ENCODE data around the gene ZBTB43.
A peak's percentile ranks its signal among the peaks of the same experiment; 100 is the strongest.

ZBTB43 gene

DNA sequence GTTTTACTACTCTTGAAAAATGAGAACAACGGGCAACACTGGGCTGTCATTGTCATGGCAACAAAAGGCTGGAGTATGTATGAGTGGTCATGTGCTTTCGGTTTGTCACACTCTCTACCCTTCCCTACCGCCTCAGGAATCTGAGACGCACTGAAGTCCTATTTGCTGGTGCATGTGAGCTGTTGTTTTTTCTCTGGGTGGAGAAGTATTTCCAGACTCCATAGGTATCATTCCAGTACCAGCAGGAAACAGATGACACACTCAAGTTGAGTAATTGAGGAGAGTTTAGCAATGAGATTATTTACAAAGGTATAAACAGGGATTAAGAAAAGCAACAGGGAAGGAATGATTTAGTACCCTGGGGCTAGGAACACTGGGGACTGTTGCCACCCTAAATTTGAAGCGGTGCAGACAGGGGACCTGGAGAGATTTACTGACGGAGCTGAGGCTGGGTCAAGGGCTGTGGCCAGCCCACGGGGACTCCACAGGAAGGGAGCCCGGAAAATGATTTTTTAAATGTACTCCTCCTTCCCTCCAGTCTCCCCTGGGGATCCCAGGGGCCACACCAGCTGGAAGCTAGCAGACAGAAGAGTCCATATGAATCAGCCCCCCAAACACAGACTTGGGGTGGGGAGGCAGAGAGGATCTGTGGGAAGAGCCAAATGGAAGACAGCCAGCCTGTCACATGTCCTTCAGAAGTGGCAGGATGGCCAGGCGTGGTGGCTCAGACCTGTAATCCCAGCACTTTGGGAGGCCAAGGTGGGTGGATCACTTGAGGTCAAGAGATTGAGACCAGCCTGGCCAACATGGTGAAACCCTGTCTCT is 13.2 kb upstream of the ZBTB43 start:
- DNase-seq (ENCODE audit: extremely low read depth, low read depth), result peak; percentile 58
- TF ChIP-seq, protein P1, sequence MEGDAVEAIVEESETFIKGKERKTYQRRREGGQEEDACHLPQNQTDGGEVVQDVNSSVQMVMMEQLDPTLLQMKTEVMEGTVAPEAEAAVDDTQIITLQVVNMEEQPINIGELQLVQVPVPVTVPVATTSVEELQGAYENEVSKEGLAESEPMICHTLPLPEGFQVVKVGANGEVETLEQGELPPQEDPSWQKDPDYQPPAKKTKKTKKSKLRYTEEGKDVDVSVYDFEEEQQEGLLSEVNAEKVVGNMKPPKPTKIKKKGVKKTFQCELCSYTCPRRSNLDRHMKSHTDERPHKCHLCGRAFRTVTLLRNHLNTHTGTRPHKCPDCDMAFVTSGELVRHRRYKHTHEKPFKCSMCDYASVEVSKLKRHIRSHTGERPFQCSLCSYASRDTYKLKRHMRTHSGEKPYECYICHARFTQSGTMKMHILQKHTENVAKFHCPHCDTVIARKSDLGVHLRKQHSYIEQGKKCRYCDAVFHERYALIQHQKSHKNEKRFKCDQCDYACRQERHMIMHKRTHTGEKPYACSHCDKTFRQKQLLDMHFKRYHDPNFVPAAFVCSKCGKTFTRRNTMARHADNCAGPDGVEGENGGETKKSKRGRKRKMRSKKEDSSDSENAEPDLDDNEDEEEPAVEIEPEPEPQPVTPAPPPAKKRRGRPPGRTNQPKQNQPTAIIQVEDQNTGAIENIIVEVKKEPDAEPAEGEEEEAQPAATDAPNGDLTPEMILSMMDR (IDR thresholded peaks at IDR 0.05; ENCODE audit: low read depth, low read length), result no peak

DNA sequence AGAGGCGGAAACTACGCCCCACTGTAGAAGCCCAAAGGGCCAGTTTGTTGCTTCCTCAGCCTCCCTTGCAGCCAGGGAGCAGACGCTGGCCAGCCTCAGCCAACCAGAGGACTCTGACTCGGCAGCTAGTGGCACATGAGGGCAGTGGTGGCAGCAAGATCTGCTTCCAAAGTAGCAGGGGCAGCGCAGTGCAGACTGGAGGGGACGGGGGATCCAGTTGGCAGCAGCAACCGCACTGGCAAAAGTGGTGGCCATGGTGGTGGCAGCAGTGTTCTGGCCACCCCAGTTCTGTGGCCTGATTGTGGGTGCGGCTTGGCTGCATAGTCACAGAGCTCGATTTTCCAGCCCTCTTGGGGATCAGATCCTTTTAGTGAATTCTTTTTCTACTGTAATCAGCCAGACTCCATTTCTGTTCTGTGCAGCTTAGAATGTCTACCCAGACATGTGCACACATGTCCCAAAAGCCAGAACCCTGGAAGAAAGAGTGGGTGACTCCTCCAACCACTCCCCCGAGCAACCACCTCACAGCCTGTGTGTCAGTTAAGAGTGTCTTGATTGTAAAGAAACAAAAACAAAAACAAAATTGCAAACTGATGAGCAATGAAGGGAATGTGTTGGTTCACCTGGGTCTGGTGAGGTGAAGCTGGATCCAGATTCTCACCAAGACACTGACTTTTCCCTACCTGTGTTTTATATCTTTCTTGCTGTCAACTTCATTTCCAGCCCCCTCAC is 11.0 kb upstream of the ZBTB43 start:
- TF ChIP-seq, protein P1 (IDR thresholded peaks at IDR 0.05; ENCODE audit: low read depth, low read length), result no peak
- DNase-seq (ENCODE audit: extremely low read depth, low read depth), result no peak

DNA sequence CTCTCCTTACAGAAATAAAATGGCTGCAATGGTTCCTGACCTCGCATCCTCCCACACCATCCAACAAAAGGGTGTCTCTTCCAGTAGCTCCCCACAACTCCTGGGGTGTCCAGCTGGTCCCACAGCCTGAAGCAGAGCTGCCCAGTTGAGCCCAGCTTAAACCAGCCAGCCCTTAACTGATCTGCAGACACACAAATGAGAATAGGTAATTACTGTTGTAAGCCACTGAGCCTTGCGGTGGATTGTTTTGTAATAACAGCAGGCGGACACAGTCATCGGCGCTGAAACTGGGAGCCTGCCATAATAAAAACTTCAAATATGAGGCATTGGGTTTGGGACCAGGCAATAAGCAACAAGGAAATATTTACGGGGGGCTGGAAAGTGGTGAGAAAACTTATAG is 10.4 kb upstream of the ZBTB43 start:
- no peak for DNase-seq (ENCODE audit: extremely low read depth, low read depth)
- TF ChIP-seq, protein P1 (IDR thresholded peaks at IDR 0.05; ENCODE audit: low read depth, low read length), result no peak

DNA sequence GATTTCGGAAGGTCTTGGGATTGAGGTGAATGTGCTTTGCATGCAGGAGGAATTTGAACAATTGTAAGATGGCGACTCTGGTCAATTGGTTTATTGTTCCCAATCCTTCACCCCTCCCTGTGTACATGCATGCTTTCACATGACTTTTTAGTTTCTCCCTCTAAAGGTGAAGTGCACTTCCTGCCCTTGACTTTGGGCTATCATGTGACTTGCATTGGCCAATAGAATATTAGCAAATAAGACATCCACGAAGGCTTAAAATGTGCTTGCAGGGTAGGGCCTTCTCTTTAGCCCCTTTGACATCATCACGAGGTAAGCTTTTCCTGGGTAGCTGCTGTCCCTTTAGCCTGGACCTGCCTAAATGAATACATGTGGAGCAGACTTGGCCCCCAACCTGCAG is 8.1 kb upstream of the ZBTB43 start:
- TF ChIP-seq, protein P1 (IDR thresholded peaks at IDR 0.05; ENCODE audit: low read depth, low read length), result no peak
- DNase-seq (ENCODE audit: extremely low read depth, low read depth), result no peak

DNA sequence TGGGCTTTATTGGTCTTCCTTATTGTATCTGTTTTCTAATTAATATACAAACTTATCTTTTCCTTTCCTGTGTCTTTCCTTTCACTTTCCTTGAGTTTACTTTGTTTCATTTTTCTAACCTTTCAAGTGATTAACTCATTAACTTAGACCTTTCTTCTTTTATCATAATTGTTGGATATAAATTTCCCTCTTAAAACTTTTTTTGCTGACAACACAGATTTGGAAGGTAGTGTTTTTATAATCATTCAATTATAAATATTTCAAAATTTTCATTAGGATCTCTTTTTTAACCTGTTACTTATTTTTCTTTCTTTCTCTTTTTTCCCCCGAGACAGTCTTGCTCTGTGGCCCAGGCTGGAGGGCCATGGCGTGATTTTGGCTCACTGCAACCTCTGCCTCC is 6.9 kb upstream of the ZBTB43 start:
- TF ChIP-seq, protein P1 (IDR thresholded peaks at IDR 0.05; ENCODE audit: low read depth, low read length), result no peak
- no peak for DNase-seq (ENCODE audit: extremely low read depth, low read depth)

DNA sequence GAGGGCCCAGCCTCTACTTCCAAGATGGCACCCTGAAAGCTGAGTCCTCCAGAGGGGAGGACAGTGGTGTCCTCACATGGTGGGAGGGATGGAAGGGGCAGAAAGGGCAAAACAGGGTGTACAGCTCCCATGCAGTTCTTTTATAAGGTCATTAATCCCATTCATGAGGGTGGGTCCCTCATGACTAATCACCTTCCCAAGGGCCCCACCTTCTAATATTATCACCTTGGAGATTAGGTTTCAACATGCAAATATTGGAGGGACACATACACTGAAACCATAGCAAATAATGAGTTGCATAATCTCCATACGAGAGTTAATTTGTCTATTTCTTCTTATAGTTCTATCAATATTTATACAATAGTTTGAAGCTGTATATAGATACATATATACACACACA is 5.8 kb upstream of the ZBTB43 start:
- TF ChIP-seq, protein P1 (IDR thresholded peaks at IDR 0.05; ENCODE audit: low read depth, low read length), result no peak
- DNase-seq (ENCODE audit: extremely low read depth, low read depth), result no peak

All from AG09319 (cell line).